DMS 273 (cell line): ENCODE results near the gene RAB8B.

Experiments
- DNase-seq: peaks from one replicate; lab custom pipeline; 2025; ENCODE audit not compliant: unreplicated experiment; lab: John Stamatoyannopoulos, UW

RAB8B gene

GRCh38 chr15:63260791-63261190 lies 71.4 kb downstream of the RAB8B start:
- no peak for DNase-seq

GRCh38 chr15:63261311-63261710 lies 71.9 kb downstream of the RAB8B start:
- DNase-seq, result no peak

- DNase-seq, result peak; percentile 17
Observed at GRCh38 chr15:63263519-63263918, 74.1 kb downstream of the RAB8B start.

DNA sequence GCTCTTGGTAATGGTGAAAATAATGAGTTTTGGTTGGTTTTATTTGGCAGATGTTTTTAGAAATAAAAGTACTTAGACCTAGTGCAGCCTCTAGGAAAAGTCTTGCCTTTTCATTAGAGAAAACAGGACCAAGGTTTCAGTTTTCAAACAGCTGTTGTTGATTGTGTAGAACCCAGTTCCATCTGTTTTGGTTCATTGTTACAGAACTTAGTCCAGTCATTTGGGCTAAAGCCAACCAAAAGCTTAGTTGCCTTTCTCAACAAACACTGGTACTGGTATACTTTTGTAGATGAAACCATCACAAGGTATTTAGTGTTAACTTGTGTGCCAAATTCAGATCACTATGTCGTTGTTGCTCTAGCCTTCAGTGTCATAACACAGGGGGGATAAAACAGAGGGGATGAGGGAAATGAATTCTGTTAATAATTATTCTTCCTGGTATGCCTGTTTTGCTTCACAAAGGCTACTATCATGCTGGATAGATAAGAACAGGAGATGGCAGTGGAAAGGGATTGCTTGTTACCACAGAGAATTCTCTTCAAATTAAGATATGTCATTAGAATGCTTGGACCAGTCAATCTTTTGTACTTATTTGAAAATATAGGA lies 75.4 kb downstream of the RAB8B start:
- peak; percentile 94 for DNase-seq

DNA sequence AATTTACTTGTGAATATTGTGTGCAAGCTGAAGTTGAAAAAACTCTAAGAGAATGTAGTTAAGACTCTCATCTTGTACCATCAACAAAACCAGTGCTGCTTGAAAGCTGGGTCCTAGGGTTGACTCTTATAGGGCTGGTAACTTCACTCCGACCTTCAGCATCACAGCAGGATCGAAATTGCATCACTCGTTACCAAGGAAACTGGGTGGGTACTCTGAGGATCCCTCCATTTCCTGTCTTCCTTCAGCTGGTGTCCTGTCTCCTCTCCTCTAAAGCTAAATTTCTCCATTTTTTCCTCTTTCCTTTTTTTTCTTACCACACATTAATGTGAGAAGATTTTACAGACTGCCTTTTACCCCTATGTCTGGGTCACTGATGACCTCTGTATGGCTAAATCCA lies 85.0 kb downstream of the RAB8B start:
- DNase-seq, result peak; percentile 16

DNA sequence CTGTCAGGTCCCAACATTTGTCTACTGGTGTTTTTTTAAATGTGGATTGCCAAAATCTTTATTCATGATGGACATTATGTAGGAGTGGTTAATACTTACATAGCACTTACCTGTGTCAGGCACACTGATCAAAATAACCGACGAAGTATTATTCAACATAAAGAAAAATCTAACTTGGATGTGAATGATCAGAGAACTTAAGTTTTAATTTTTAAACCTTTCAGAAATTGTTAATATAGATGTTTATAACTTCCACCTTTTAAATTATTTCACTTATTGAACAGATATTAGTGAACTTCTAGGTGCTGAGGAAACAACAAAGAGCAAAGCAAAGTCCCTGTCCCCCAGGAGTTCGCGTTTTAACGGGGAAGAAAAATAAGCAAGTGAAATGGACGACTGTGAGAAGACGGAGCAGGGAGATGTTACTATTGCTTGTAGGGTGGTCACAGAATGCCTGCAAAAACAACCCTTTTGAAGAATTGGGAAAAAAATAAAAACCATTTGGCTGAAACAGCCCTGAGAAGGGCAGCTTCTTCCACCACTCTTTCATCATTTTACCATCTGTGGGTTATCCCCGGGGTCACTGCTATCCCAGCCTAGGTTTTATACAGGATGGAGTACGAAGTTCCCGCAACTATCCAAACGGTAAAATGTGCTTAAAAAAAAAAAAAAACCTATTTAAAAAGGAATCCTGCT lies 87.1 kb downstream of the RAB8B start:
- DNase-seq, result peak; percentile 28

DNA sequence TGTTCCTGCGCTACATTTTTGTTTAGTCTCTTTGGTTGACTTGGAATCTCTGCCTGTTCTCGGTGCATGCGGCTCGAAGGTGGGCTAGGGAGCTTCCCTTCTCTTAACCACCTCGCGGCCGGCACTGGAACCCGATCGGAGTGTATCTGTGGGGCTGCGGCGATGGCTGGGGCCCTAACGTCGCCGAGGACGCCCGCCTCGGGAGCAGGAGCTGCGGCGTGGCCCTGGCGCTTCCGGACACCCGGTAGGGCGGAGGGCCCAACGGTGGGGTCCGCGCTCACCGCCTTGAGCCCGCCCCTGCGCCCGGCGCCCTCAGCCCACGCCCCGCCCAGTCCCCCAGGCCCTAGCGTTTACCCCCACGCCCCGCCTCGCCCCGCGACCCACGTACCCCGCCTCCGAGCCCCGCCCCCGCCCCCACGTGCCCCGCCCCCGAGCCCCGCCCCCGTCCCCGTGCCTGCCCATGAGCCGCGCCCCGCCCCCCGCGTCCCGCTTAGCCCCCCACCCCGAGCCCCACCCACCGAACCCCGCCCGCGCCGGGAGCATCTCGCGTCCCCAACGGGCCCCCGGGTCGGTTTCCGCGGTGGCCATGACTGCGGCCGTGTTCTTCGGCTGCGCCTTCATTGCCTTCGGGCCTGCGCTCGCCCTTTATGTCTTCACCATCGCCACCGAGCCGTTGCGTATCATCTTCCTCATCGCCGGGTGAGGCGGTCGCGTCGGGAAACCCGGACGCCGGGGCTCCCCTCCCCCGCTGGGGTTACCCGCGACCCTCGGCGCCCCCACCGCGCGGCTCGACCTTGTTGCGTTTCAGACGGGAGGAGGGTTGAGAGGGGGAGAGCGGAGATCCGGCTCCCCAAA lies 87.9 kb downstream of the RAB8B start, which contains the start of gene APH1B:
Gene APH1B (plus strand): TSS at position 568 of the 855 bp plus-strand sequence. CDS start 19 bp downstream, at position 587.
- peak; percentile 87 for DNase-seq

- no peak for DNase-seq
Observed at GRCh38 chr15:63277893-63278456, 88.6 kb downstream of the RAB8B start.

DNA sequence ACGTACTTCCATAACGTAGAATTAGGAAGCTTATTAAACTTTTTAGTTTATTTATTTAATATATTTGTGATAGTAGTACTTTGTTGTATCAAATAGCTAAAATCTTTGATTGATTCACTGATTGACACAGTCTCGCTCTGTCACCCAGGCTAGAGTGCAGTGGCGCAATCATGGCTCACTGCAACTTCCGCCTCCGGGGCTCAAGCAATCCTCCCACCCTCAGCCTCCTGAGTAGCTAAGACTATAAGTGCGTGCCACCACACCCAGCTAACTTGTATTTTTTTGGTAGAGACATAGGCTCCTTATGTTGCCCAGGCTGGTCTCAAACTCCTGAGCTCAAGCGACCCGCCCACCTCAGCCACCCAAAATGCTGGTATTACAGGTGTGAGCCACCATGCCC lies 93.7 kb downstream of the RAB8B start:
- no peak for DNase-seq

- no peak for DNase-seq
Observed at GRCh38 chr15:63284335-63284734, 94.9 kb downstream of the RAB8B start.

GRCh38 chr15:63287109-63287508 lies 97.7 kb downstream of the RAB8B start:
- DNase-seq, result peak; percentile 2

DNA sequence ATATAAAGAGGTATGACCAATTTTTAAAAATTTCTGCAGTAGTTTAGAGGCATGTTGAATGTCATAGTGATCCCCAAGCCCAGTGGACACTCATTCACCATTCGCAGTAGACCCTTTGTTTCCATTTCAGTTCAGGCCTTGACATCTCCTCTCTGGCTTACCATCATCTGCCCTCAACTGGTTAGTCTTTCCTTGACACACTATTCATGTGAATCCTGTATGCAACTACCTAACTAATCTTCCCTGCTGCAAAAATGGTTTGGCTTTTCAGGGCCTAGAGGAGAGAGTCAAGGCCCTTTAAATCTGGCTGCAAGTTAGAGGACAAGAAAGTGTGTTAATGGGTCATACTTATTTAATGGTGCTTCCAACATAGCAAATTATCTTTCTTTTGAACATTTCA lies 98.9 kb downstream of the RAB8B start:
- DNase-seq, result no peak

DNA sequence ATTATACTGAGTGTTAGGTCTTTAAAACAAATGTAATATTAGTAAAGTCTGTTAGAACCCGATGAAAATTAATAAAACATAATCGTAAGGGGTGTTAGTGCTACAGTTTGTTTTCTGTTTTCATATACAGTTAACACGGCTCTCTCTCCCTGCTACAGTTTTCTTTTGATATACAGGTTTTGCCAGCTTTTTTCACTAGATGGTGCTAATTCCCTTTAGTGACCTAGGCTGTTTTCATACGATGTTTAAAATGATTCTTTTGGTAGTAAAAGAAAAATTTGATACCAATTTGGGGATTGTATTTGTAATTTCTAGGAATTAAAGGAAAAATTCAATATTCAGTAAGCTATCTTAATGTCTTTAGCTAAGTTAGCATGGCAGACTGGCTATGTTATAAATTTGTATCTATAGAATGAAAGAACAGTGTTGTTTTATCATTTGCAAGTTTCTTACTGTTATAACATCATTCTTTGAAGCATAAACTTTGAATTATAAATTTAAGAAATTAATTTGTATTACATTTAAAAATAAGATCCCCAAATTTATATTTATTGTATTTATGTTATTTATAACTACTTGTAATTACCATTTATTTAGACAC lies 99.5 kb downstream of the RAB8B start:
- DNase-seq, result peak; percentile 72

DNA sequence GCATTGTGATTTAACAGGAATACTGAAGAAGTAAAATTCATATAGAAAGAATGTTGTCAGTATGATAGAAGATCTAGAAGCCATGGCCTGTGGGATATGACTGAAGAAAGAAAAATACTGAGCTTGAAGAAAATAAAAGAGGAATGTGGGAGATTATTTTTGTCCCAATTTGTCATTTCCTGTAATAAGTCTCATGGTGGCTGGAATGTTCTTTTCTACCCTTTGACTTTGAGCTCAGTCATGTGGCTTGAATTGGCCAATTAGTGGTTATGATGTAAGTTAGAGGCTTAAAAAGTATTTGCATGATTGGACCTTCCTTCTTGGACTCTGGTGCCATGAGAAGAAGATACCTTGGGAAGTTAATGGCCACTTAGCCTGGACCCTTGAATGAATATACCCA lies 102.1 kb downstream of the RAB8B start:
- DNase-seq, result no peak

DNA sequence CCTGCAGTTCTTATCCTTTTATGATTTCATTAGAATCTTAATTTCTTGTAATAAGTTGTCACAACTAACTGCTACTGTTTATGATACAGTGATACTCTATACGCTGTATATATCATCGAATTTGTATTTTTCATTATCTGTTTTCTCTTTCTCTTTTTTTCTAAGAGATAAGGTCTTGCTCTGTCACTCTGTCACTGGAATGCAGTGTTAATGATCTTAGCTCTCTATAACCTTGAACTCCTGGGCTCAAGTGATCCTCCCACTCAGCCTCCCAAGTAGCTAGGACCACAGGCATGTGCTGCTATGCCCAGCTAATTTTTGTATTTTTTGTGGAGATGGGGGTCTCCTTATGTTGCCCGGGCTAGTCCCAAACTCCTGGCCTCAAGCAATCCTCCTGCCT lies 102.8 kb downstream of the RAB8B start:
- no peak for DNase-seq

DNA sequence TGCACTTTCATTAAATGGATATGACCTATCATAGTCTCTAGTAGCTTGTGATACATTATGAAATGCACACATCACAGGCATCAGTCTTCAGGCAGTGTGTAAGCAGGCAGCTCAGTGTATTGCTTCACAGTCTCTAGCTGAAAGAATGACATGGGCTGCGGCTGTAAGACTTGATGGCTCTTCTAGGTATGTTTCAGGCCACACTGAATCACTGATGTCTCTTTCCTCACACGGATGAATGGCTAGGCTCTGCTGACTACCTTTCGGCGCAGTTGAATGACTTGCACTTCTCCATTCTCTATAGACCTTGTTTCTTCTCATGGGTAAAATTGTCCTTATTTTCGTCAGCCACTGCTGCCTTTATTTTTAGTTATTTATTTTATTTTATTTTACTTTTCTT lies 103.4 kb downstream of the RAB8B start:
- DNase-seq, result no peak

GRCh38 chr15:63294359-63294758 lies 105.0 kb downstream of the RAB8B start:
- DNase-seq, result no peak

DNA sequence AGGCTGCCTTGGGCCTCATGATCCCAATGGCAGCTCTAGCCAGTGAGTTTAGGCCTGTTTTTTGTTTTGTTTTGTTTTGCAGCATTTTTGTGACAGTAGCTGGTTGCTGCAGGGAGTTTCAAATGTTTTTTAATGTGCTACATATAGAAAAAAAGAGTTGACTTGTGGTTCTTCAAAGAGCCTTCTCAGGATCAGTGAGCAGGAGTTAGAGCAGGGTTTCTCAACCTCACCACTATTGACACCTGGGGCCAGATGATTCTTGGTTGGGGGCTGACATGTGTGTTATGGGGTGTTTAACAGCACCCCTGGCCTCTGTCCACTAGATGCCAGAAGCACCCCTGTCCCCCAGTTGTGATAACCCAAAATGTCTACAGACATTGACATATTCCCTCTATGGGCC lies 105.9 kb downstream of the RAB8B start:
- no peak for DNase-seq

- DNase-seq, result no peak
Observed at GRCh38 chr15:63296195-63296594, 106.8 kb downstream of the RAB8B start.

DNA sequence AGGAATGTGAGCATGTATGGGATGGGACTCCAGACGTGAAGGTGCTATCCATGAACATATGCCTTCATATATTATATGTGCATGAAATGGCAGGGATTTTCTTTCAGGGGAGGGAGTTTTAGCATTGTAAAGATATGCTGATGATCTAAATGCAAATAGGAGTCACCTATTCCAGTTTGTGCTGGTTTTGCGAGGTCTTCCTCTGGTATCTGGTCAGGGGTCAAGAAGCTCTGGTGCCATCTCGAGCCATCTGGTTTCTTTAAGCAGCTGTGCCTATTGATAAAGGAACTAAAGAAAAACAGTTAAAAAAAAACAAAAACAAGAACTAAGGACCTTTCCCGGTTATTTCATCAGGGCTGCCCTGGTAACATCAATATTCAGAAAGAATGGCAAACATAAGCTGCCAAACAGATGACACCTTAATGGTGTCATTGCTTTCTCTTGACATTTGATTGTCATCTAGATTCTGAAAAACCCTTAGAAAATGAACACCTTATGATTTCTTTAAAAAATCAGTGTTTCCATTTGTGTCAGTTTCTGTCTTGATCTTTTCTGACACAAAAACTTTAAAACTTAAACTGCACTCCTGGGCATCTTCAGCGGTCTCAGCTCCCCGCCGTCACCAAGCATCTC lies 110.7 kb downstream of the RAB8B start:
- no peak for DNase-seq

- DNase-seq, result no peak
Observed at GRCh38 chr15:63301088-63301487, 111.7 kb downstream of the RAB8B start.
